HepG2 (cell line): Measurements from ENCODE around the gene PCGF2. TPM values are rescaled to one million over a fixed set of nuclear protein-coding genes. Genes with fewer than 3 reads are reported as not detected.
A peak's percentile ranks its signal among the peaks of the same experiment; 100 is the strongest.

Experiments
- AGO1 ChIP-seq: fragments of 200-400 bp; formaldehyde crosslinking; IDR thresholded peaks from 2 replicates; pipeline ENCODE4 v1.6.1; 2017; ENCODE audit warnings: mild to moderate bottlenecking, low read depth, low read length, moderate library complexity; ENCODE audit not compliant: poor library complexity, severe bottlenecking
- BORCS8-MEF2B ChIP-seq: sonication (generic); formaldehyde crosslinking; IDR thresholded peaks from 2 replicates; pipeline ENCODE4 v1.8.0; 2022; ENCODE audit warnings: mild to moderate bottlenecking, missing genetic modification reagents
- HMG20A ChIP-seq: IDR thresholded peaks from 2 replicates; pipeline ENCODE4 v1.6.1; 2016; ENCODE audit warnings: borderline replicate concordance
- JUN ChIP-seq: sonication (generic); formaldehyde crosslinking; IDR thresholded peaks from 2 replicates; pipeline ENCODE4 v1.4.0; 2020; ENCODE audit warnings: mild to moderate bottlenecking, missing genetic modification reagents
- MYNN ChIP-seq: sonication (generic); formaldehyde crosslinking; IDR thresholded peaks from 2 replicates; pipeline ENCODE4 v1.4.0; 2020; ENCODE audit warnings: mild to moderate bottlenecking, low read depth, missing genetic modification reagents
- RELA ChIP-seq: sonication (generic); formaldehyde crosslinking; IDR thresholded peaks from 2 replicates; pipeline ENCODE4 v1.4.0; 2020; ENCODE audit warnings: missing genetic modification reagents
- SPEN ChIP-seq: sonication (generic); formaldehyde crosslinking; IDR thresholded peaks from 2 replicates; pipeline ENCODE4 v1.5.1; 2020; ENCODE audit warnings: low read depth, mild to moderate bottlenecking, missing genetic modification reagents
- ZHX2 ChIP-seq, 2 experiments: sonication (generic) in 1 of 2; formaldehyde crosslinking in 1 of 2; IDR thresholded peaks; 2 replicates each; pipeline versions ENCODE4 v1.6.1 to v1.9.0; 2014 to 2022; ENCODE audit warnings: antibody characterized with exemption in 1 of 2, borderline replicate concordance in 1 of 2, inconsistent platforms in 1 of 2, low read depth in 1 of 2, missing genetic modification reagents in 1 of 2
- ZNF547 ChIP-seq: sonication (generic); formaldehyde crosslinking; IDR thresholded peaks from 2 replicates; pipeline ENCODE4 v1.5.1; 2020; ENCODE audit warnings: mild to moderate bottlenecking, missing genetic modification reagents
- ZNF747 ChIP-seq: sonication (generic); formaldehyde crosslinking; IDR thresholded peaks from 2 replicates; pipeline ENCODE4 v1.8.1; 2023; ENCODE audit warnings: missing genetic modification reagents, mild to moderate bottlenecking, borderline replicate concordance
- ZNF777 ChIP-seq: sonication (generic); formaldehyde crosslinking; IDR thresholded peaks from 2 replicates; pipeline ENCODE4 v1.4.0; 2020; ENCODE audit warnings: missing genetic modification reagents
- polyA plus RNA-seq, 8 experiments: library from polyadenylated mRNA; depleted of rRNA in 3 of 8; stranded (reverse) in 7 of 8; unstranded in 1 of 8; fragments of >200 nt; fragmentation: Illumina TruSeq in 4 of 8; extraction: Trizol in 4 of 8; gene quantifications; 2 replicates each; pipeline versions ENCODE4 v1.2.1 to v1.2.3, GENCODE V29; 2011 to 2016; ENCODE audit warnings: low read depth in 4 of 8, missing spikeins in 1 of 8, mixed read lengths in 1 of 8; ENCODE audit not compliant: insufficient read depth in 1 of 8
- total RNA-seq, 5 experiments: library from RNA; depleted of rRNA; stranded (reverse); fragments of >200 nt; fragmentation: Illumina TruSeq; extraction: Trizol; gene quantifications; 2 replicates each; pipeline ENCODE4 v1.2.3, GENCODE V29; 2016; ENCODE audit warnings: low read depth in 1 of 5
- TF ChIP-seq, protein P1 (sequence below), 2 experiments: fragments of 450-650 bp in 1 of 2; sonication (generic) in 1 of 2; formaldehyde crosslinking; IDR thresholded peaks; 2 replicates each; pipeline versions ENCODE4 v1.5.0 to v1.8.0; 2020 to 2022; ENCODE audit warnings: mild to moderate bottlenecking in 1 of 2, missing genetic modification reagents in 1 of 2
- TF ChIP-seq, protein P2 (sequence below): IDR thresholded peaks from 2 replicates; pipeline ENCODE4 v1.6.1; 2016; ENCODE audit warnings: low read depth, missing genetic modification reagents, missing compliant biosample characterization

PCGF2 gene
- total and polyA plus RNA-seq, 2 of the 13 experiments (the other 11 are each of a cell fraction or from before 2014, with no cell fraction given): 11.6 to 29.4 TPM

GRCh38 chr17:38747463-38748148 lies 530 bp downstream of the PCGF2 start (continued):
- TF ChIP-seq ZHX2 (IDR thresholded peaks at IDR 0.05; ENCODE audit: low read depth) (no peak), ZHX2 (CRISPR knock-in tag; IDR thresholded peaks at IDR 0.05; ENCODE audit: borderline replicate concordance) (no peak), ZNF747 (CRISPR knock-in tag) (peak; percentile 34; the same call in 1 of the 2 replicates), SPEN (CRISPR knock-in tag) (peak; percentile 69), JUN (CRISPR knock-in tag) (0 out of 2 replicates have a peak, but pooled peaks have one; percentile 22), HMG20A (CRISPR knock-in tag) (no peak), ZNF547 (CRISPR knock-in tag) (no peak; the same call in 1 of the 2 replicates), RELA (CRISPR knock-in tag) (0 out of 2 replicates have a peak, but pooled peaks have one; percentile 30), ZNF777 (CRISPR knock-in tag) (peak; percentile 23; the same call in 1 of the 2 replicates), AGO1 (no peak), BORCS8-MEF2B (0 out of 2 replicates have a peak, but pooled peaks have one; percentile 17), MYNN (CRISPR knock-in tag) (0 out of 2 replicates have a peak, but pooled peaks have one; percentile 34)
- TF ChIP-seq, protein P1, sequence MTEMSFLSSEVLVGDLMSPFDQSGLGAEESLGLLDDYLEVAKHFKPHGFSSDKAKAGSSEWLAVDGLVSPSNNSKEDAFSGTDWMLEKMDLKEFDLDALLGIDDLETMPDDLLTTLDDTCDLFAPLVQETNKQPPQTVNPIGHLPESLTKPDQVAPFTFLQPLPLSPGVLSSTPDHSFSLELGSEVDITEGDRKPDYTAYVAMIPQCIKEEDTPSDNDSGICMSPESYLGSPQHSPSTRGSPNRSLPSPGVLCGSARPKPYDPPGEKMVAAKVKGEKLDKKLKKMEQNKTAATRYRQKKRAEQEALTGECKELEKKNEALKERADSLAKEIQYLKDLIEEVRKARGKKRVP (CRISPR knock-in tag; IDR thresholded peaks at IDR 0.05): no peak
- TF ChIP-seq, protein P2, sequence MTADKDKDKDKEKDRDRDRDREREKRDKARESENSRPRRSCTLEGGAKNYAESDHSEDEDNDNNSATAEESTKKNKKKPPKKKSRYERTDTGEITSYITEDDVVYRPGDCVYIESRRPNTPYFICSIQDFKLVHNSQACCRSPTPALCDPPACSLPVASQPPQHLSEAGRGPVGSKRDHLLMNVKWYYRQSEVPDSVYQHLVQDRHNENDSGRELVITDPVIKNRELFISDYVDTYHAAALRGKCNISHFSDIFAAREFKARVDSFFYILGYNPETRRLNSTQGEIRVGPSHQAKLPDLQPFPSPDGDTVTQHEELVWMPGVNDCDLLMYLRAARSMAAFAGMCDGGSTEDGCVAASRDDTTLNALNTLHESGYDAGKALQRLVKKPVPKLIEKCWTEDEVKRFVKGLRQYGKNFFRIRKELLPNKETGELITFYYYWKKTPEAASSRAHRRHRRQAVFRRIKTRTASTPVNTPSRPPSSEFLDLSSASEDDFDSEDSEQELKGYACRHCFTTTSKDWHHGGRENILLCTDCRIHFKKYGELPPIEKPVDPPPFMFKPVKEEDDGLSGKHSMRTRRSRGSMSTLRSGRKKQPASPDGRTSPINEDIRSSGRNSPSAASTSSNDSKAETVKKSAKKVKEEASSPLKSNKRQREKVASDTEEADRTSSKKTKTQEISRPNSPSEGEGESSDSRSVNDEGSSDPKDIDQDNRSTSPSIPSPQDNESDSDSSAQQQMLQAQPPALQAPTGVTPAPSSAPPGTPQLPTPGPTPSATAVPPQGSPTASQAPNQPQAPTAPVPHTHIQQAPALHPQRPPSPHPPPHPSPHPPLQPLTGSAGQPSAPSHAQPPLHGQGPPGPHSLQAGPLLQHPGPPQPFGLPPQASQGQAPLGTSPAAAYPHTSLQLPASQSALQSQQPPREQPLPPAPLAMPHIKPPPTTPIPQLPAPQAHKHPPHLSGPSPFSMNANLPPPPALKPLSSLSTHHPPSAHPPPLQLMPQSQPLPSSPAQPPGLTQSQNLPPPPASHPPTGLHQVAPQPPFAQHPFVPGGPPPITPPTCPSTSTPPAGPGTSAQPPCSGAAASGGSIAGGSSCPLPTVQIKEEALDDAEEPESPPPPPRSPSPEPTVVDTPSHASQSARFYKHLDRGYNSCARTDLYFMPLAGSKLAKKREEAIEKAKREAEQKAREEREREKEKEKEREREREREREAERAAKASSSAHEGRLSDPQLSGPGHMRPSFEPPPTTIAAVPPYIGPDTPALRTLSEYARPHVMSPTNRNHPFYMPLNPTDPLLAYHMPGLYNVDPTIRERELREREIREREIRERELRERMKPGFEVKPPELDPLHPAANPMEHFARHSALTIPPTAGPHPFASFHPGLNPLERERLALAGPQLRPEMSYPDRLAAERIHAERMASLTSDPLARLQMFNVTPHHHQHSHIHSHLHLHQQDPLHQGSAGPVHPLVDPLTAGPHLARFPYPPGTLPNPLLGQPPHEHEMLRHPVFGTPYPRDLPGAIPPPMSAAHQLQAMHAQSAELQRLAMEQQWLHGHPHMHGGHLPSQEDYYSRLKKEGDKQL: no peak
